GM23338 (cell line): ENCODE measurements around the gene SPATA33. TPM values are rescaled to one million over a fixed set of nuclear protein-coding genes. Genes with fewer than 3 reads are reported as not detected.
A peak's percentile ranks its signal among the peaks of the same experiment; 100 is the strongest.

Source experiments
- ATAC-seq: fragments of 200-7000 bp; cut with Tn5 transposase; 3 replicates; pipeline ENCODE4 v1.9.1; 2020
- DNase-seq: peaks from one replicate; pipeline ENCODE4 v3.0.0-alpha.2; 2015; ENCODE audit warnings: low spot score
- H2AFZ ChIP-seq: fragments of 200-600 bp; sonication (generic); 2 replicates; pipeline ENCODE4 v1.8.0; 2016; ENCODE audit warnings: antibody characterized with exemption, mild to moderate bottlenecking, moderate library complexity
- H3F3A ChIP-seq: fragments of 200-600 bp; sonication (generic); replicated peaks from 2 replicates; pipeline ENCODE4 v1.8.0; 2017; ENCODE audit warnings: antibody characterized with exemption, mixed run types, low read depth
- H3K27ac ChIP-seq: fragments of 200-600 bp; sonication (generic); 2 replicates; pipeline ENCODE4 v1.6.1; 2016; ENCODE audit warnings: low read depth
- H3K27me3 ChIP-seq: fragments of 200-600 bp; sonication (generic); 2 replicates; pipeline ENCODE4 v1.8.0; 2016; ENCODE audit warnings: mild to moderate bottlenecking, mixed run types, moderate library complexity; ENCODE audit not compliant: insufficient read depth
- H3K36me3 ChIP-seq: fragments of 200-600 bp; sonication (generic); 2 replicates; pipeline ENCODE4 v1.8.0; 2016; ENCODE audit warnings: mild to moderate bottlenecking; ENCODE audit not compliant: insufficient read depth
- H3K4me1 ChIP-seq: fragments of 200-600 bp; sonication (generic); 2 replicates; pipeline ENCODE4 v1.8.0; 2016; ENCODE audit warnings: mild to moderate bottlenecking, moderate library complexity; ENCODE audit not compliant: insufficient read depth
- H3K4me2 ChIP-seq: fragments of 200-600 bp; sonication (generic); 2 replicates; pipeline ENCODE4 v1.7.1; 2017; ENCODE audit warnings: mixed run types
- H3K4me3 ChIP-seq: fragments of 200-600 bp; sonication (generic); 2 replicates; pipeline ENCODE4 v1.6.1; 2016; ENCODE audit warnings: mixed run types
- H3K79me2 ChIP-seq: fragments of 200-600 bp; sonication (generic); replicated peaks from 2 replicates; pipeline ENCODE4 v1.8.0; 2017; ENCODE audit warnings: mild to moderate bottlenecking; ENCODE audit not compliant: insufficient read depth
- H3K9me2 ChIP-seq: fragments of 200-600 bp; sonication (generic); 2 replicates; pipeline ENCODE4 v1.8.0; 2017; ENCODE audit not compliant: insufficient read depth
- H4K20me1 ChIP-seq: fragments of 200-600 bp; sonication (generic); replicated peaks from 2 replicates; pipeline ENCODE4 v1.8.0; 2017; ENCODE audit warnings: mild to moderate bottlenecking; ENCODE audit not compliant: insufficient read depth
- H3K27ac Mint-ChIP-seq: 2 replicates; pipeline ENCODE4 v1.8.0; 2020; ENCODE audit warnings: inconsistent platforms, mild to moderate bottlenecking, moderate library complexity, mixed read lengths
- H3K27me3 Mint-ChIP-seq: 3 replicates; pipeline ENCODE4 v1.8.0; 2022; ENCODE audit warnings: low read depth, mild to moderate bottlenecking, moderate library complexity, mixed read lengths, inconsistent platforms; ENCODE audit not compliant: insufficient read depth, poor library complexity
- H3K36me3 Mint-ChIP-seq: 3 replicates; pipeline ENCODE4 v1.8.0; 2021; ENCODE audit warnings: low read depth, mild to moderate bottlenecking, inconsistent platforms, moderate library complexity, mixed read lengths
- H3K4me1 Mint-ChIP-seq: 3 replicates; pipeline ENCODE4 v1.8.0; 2020; ENCODE audit warnings: mild to moderate bottlenecking, inconsistent platforms, mixed read lengths
- H3K4me3 Mint-ChIP-seq: 3 replicates; pipeline ENCODE4 v1.8.0; 2021; ENCODE audit warnings: moderate library complexity, mild to moderate bottlenecking, inconsistent platforms, mixed read lengths
- H3K9me3 Mint-ChIP-seq: 3 replicates; pipeline ENCODE4 v1.8.0; 2020; ENCODE audit warnings: moderate library complexity, mild to moderate bottlenecking, inconsistent platforms, mixed read lengths
- CREB1 ChIP-seq: fragments of 250-450 bp; sonication (Bioruptor Pico); IDR thresholded peaks from 2 replicates; pipeline ENCODE4 v1.5.0; 2020; ENCODE audit warnings: low read depth, mild to moderate bottlenecking, moderate library complexity
- EZH2 ChIP-seq: fragments of 200-600 bp; sonication (generic); IDR thresholded peaks from one replicate; pipeline ENCODE4 v1.8.0; 2017; ENCODE audit warnings: antibody characterized with exemption, mild to moderate bottlenecking, low read depth; ENCODE audit not compliant: unreplicated experiment
- JUNB ChIP-seq: IDR thresholded peaks from one replicate; pipeline ENCODE4 v1.6.1; 2016; ENCODE audit warnings: antibody characterized with exemption; ENCODE audit not compliant: unreplicated experiment
- NANOG ChIP-seq: IDR thresholded peaks from 2 replicates; pipeline ENCODE4 v1.6.1; 2016; ENCODE audit warnings: antibody characterized with exemption, borderline replicate concordance
- POLR2AphosphoS5 ChIP-seq: IDR thresholded peaks from 2 replicates; pipeline ENCODE4 v1.6.1; 2016; ENCODE audit warnings: antibody characterized with exemption, low read depth
- ZNF114 ChIP-seq: fragments of 250-450 bp; sonication (Bioruptor Pico); IDR thresholded peaks from 2 replicates; pipeline ENCODE4 v1.5.0; 2020; ENCODE audit warnings: mild to moderate bottlenecking, moderate library complexity
- ZNF331 ChIP-seq: fragments of 250-450 bp; sonication (Bioruptor Pico); IDR thresholded peaks from 2 replicates; pipeline ENCODE4 v1.5.0; 2020; ENCODE audit warnings: low read depth, mild to moderate bottlenecking, moderate library complexity
- polyA plus RNA-seq: library from polyadenylated mRNA; unstranded; fragments of >200 nt; fragmentation: Nextera tagmentation; extraction: Ambion mirVana; gene quantifications from 2 replicates; pipeline ENCODE4 v1.2.1, GENCODE V29; 2016
- total RNA-seq: library from RNA; depleted of rRNA; stranded (reverse); fragments of >200 nt; shearing (Covaris generic); gene quantifications from 2 replicates; pipeline ENCODE4 v1.2.3, GENCODE V29; 2014
- TF ChIP-seq, protein P1 (sequence below): IDR thresholded peaks from one replicate; pipeline ENCODE4 v1.6.1; 2018; ENCODE audit warnings: antibody characterized with exemption; ENCODE audit not compliant: unreplicated experiment
- TF ChIP-seq, protein P2 (sequence below): fragments of 250-450 bp; sonication (Bioruptor Pico); IDR thresholded peaks from 2 replicates; pipeline ENCODE4 v1.5.0; 2020; ENCODE audit warnings: mild to moderate bottlenecking, moderate library complexity
- TF ChIP-seq, protein P3 (sequence below), 2 experiments: fragments of 200-600 bp in 1 of 2; sonication (generic) in 1 of 2; conservative IDR thresholded peaks; 2 replicates each; pipeline versions ENCODE4 v1.5.1 to v1.6.1; 2016 to 2017; ENCODE audit warnings: antibody characterized with exemption in 2 of 2, low read depth in 2 of 2, mild to moderate bottlenecking in 2 of 2, moderate library complexity in 1 of 2
- TF ChIP-seq, protein P4 (sequence below): IDR thresholded peaks from 2 replicates; pipeline ENCODE4 v1.6.1; 2016; ENCODE audit warnings: antibody characterized with exemption

SPATA33 gene
- total and polyA plus RNA-seq, 2 experiments from 2014 or later: 5.8 to 17.4 TPM

- H3K79me2 ChIP-seq: no peaks in the 10 kb centered on the region
- H3K27me3 Mint-ChIP-seq: peaks cover 17% of the 10 kb centered on the region
- ATAC-seq (peak; percentile 13; the same call in 2 of the 3 replicates), DNase-seq (no peak)
- H3K4me3 ChIP-seq: no peak overlapping the region
- H3K27ac ChIP-seq: no peak overlapping the region
- no peak overlapping the region for H3K27ac Mint-ChIP-seq
- H3K4me1 ChIP-seq: no peaks in the 10 kb centered on the region
- H3K9me3 Mint-ChIP-seq: no peaks in the 10 kb centered on the region
- H3K27me3 ChIP-seq: no peaks in the 10 kb centered on the region
- H3K4me2 ChIP-seq: no peak overlapping the region
- TF ChIP-seq, protein P1, sequence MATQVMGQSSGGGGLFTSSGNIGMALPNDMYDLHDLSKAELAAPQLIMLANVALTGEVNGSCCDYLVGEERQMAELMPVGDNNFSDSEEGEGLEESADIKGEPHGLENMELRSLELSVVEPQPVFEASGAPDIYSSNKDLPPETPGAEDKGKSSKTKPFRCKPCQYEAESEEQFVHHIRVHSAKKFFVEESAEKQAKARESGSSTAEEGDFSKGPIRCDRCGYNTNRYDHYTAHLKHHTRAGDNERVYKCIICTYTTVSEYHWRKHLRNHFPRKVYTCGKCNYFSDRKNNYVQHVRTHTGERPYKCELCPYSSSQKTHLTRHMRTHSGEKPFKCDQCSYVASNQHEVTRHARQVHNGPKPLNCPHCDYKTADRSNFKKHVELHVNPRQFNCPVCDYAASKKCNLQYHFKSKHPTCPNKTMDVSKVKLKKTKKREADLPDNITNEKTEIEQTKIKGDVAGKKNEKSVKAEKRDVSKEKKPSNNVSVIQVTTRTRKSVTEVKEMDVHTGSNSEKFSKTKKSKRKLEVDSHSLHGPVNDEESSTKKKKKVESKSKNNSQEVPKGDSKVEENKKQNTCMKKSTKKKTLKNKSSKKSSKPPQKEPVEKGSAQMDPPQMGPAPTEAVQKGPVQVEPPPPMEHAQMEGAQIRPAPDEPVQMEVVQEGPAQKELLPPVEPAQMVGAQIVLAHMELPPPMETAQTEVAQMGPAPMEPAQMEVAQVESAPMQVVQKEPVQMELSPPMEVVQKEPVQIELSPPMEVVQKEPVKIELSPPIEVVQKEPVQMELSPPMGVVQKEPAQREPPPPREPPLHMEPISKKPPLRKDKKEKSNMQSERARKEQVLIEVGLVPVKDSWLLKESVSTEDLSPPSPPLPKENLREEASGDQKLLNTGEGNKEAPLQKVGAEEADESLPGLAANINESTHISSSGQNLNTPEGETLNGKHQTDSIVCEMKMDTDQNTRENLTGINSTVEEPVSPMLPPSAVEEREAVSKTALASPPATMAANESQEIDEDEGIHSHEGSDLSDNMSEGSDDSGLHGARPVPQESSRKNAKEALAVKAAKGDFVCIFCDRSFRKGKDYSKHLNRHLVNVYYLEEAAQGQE: no peak
- TF ChIP-seq JUNB (no peak), ZNF331 (CRISPR knock-in tag) (no peak), NANOG (no peak), ZNF114 (CRISPR knock-in tag) (no peak), CREB1 (CRISPR knock-in tag) (no peak), POLR2AphosphoS5 (no peak), EZH2 (no peak)
- TF ChIP-seq, protein P2, sequence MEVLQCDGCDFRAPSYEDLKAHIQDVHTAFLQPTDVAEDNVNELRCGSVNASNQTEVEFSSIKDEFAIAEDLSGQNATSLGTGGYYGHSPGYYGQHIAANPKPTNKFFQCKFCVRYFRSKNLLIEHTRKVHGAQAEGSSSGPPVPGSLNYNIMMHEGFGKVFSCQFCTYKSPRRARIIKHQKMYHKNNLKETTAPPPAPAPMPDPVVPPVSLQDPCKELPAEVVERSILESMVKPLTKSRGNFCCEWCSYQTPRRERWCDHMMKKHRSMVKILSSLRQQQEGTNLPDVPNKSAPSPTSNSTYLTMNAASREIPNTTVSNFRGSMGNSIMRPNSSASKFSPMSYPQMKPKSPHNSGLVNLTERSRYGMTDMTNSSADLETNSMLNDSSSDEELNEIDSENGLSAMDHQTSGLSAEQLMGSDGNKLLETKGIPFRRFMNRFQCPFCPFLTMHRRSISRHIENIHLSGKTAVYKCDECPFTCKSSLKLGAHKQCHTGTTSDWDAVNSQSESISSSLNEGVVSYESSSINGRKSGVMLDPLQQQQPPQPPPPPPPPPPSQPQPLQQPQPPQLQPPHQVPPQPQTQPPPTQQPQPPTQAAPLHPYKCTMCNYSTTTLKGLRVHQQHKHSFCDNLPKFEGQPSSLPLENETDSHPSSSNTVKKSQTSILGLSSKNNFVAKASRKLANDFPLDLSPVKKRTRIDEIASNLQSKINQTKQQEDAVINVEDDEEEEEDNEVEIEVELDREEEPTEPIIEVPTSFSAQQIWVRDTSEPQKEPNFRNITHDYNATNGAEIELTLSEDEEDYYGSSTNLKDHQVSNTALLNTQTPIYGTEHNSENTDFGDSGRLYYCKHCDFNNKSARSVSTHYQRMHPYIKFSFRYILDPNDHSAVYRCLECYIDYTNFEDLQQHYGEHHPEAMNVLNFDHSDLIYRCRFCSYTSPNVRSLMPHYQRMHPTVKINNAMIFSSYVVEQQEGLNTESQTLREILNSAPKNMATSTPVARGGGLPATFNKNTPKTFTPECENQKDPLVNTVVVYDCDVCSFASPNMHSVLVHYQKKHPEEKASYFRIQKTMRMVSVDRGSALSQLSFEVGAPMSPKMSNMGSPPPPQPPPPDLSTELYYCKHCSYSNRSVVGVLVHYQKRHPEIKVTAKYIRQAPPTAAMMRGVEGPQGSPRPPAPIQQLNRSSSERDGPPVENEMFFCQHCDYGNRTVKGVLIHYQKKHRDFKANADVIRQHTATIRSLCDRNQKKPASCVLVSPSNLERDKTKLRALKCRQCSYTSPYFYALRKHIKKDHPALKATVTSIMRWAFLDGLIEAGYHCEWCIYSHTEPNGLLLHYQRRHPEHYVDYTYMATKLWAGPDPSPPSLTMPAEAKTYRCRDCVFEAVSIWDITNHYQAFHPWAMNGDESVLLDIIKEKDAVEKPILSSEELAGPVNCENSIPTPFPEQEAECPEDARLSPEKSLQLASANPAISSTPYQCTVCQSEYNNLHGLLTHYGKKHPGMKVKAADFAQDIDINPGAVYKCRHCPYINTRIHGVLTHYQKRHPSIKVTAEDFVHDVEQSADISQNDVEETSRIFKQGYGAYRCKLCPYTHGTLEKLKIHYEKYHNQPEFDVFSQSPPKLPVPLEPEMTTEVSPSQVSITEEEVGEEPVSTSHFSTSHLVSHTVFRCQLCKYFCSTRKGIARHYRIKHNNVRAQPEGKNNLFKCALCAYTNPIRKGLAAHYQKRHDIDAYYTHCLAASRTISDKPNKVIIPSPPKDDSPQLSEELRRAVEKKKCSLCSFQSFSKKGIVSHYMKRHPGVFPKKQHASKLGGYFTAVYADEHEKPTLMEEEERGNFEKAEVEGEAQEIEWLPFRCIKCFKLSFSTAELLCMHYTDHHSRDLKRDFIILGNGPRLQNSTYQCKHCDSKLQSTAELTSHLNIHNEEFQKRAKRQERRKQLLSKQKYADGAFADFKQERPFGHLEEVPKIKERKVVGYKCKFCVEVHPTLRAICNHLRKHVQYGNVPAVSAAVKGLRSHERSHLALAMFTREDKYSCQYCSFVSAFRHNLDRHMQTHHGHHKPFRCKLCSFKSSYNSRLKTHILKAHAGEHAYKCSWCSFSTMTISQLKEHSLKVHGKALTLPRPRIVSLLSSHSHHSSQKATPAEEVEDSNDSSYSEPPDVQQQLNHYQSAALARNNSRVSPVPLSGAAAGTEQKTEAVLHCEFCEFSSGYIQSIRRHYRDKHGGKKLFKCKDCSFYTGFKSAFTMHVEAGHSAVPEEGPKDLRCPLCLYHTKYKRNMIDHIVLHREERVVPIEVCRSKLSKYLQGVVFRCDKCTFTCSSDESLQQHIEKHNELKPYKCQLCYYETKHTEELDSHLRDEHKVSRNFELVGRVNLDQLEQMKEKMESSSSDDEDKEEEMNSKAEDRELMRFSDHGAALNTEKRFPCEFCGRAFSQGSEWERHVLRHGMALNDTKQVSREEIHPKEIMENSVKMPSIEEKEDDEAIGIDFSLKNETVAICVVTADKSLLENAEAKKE: no peak
- TF ChIP-seq, protein P3, sequence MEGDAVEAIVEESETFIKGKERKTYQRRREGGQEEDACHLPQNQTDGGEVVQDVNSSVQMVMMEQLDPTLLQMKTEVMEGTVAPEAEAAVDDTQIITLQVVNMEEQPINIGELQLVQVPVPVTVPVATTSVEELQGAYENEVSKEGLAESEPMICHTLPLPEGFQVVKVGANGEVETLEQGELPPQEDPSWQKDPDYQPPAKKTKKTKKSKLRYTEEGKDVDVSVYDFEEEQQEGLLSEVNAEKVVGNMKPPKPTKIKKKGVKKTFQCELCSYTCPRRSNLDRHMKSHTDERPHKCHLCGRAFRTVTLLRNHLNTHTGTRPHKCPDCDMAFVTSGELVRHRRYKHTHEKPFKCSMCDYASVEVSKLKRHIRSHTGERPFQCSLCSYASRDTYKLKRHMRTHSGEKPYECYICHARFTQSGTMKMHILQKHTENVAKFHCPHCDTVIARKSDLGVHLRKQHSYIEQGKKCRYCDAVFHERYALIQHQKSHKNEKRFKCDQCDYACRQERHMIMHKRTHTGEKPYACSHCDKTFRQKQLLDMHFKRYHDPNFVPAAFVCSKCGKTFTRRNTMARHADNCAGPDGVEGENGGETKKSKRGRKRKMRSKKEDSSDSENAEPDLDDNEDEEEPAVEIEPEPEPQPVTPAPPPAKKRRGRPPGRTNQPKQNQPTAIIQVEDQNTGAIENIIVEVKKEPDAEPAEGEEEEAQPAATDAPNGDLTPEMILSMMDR (conservative IDR thresholded peaks at IDR 0.05; ENCODE audit: low read depth in 2 of 2): no peak
- TF ChIP-seq, protein P4, sequence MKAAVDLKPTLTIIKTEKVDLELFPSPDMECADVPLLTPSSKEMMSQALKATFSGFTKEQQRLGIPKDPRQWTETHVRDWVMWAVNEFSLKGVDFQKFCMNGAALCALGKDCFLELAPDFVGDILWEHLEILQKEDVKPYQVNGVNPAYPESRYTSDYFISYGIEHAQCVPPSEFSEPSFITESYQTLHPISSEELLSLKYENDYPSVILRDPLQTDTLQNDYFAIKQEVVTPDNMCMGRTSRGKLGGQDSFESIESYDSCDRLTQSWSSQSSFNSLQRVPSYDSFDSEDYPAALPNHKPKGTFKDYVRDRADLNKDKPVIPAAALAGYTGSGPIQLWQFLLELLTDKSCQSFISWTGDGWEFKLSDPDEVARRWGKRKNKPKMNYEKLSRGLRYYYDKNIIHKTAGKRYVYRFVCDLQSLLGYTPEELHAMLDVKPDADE: no peak
- H3F3A ChIP-seq: no peaks in the 10 kb centered on the region
- no peaks in the 10 kb centered on the region for H3K4me1 Mint-ChIP-seq
- no peaks in the 10 kb centered on the region for H3K36me3 Mint-ChIP-seq
- no peaks in the 10 kb centered on the region for H4K20me1 ChIP-seq
- H3K4me3 Mint-ChIP-seq: no peak overlapping the region
- H2AFZ ChIP-seq: no peak overlapping the region
- no peaks in the 10 kb centered on the region for H3K36me3 ChIP-seq
- no peaks in the 10 kb centered on the region for H3K9me2 ChIP-seq
These were observed 24.5 kb upstream of the SPATA33 start for GRCh38 chr16:89633064-89633631.
